ENCODE results near the gene RASL10A.
"Not testable (repeated sequence)": the region's sequence is repeated elsewhere in the genome, so short reads cannot be mapped to it uniquely, and the experiment has no call there.

The RASL10A gene

GRCh38 chr22:29315286-29316140 lies at the start of gene RASL10A:
Gene RASL10A (minus strand): TSS chr22:29315697. CDS start chr22:29315246, 451 bp downstream.
- Mint-ChIP-seq H3K9me3 (no peaks in the 10 kb centered on the region), H3K27me3 (peaks cover 54% of the 10 kb centered on the region), H3K36me3 (ENCODE audit: low read depth) (peaks cover 75% of the 10 kb centered on the region), H3K27ac (peak within 1 kb of the TSS; percentile 82), H3K4me3 (peak within 1 kb of the TSS; percentile 64), H3K4me1 (ENCODE audit: low read depth) (peaks cover 58% of the 10 kb centered on the region)
- intact Hi-C loops (cut with micrococcal nuclease): no loop called here

GRCh38 chr22:29359469-29359868 lies 44.0 kb upstream of the RASL10A start:
- Mint-ChIP-seq H3K9me3 (no peaks in the 10 kb centered on the region), H3K27ac (peak overlapping the region; percentile 49), H3K4me1 (ENCODE audit: low read depth) (peaks cover 49% of the 10 kb centered on the region), H3K36me3 (ENCODE audit: low read depth) (peaks cover 94% of the 10 kb centered on the region), H3K27me3 (no peaks in the 10 kb centered on the region), H3K4me3 (no peak overlapping the region)
- intact Hi-C loops (cut with micrococcal nuclease): no loop called here

- H3K27ac Mint-ChIP-seq; H3K27me3 Mint-ChIP-seq; intact Hi-C loops (cut with micrococcal nuclease); H3K9me3 Mint-ChIP-seq; H3K4me3 Mint-ChIP-seq: not testable (repeated sequence)
- Mint-ChIP-seq H3K36me3 (ENCODE audit: low read depth) (peaks cover 100% of the 10 kb centered on the region), H3K4me1 (ENCODE audit: low read depth) (peaks cover 38% of the 10 kb centered on the region)
Observed at GRCh38 chr22:29357193-29357890, 41.8 kb upstream of the RASL10A start.

GRCh38 chr22:29353860-29354259 lies 38.4 kb upstream of the RASL10A start:
- H3K4me1 Mint-ChIP-seq (ENCODE audit: low read depth): peaks cover 13% of the 10 kb centered on the region
- no peak overlapping the region for H3K27ac Mint-ChIP-seq
- H3K36me3 Mint-ChIP-seq (ENCODE audit: low read depth): peaks cover 100% of the 10 kb centered on the region
- intact Hi-C loops (cut with micrococcal nuclease): no loop called here
- H3K9me3 Mint-ChIP-seq: no peaks in the 10 kb centered on the region
- no peaks in the 10 kb centered on the region for H3K27me3 Mint-ChIP-seq
- H3K4me3 Mint-ChIP-seq: no peak overlapping the region

GRCh38 chr22:29353286-29353685 lies 37.8 kb upstream of the RASL10A start:
- peaks cover 100% of the 10 kb centered on the region for H3K36me3 Mint-ChIP-seq (ENCODE audit: low read depth)
- intact Hi-C loops (cut with micrococcal nuclease): no loop called here
- H3K4me3 Mint-ChIP-seq: no peak overlapping the region
- no peaks in the 10 kb centered on the region for H3K27me3 Mint-ChIP-seq
- no peak overlapping the region for H3K27ac Mint-ChIP-seq
- peaks cover 10% of the 10 kb centered on the region for H3K4me1 Mint-ChIP-seq (ENCODE audit: low read depth)
- H3K9me3 Mint-ChIP-seq: no peaks in the 10 kb centered on the region

- peaks cover 6% of the 10 kb centered on the region for H3K4me1 Mint-ChIP-seq (ENCODE audit: low read depth)
- intact Hi-C loops (cut with micrococcal nuclease): no loop called here
- no peaks in the 10 kb centered on the region for H3K27me3 Mint-ChIP-seq
- peaks cover 100% of the 10 kb centered on the region for H3K36me3 Mint-ChIP-seq (ENCODE audit: low read depth)
- no peak overlapping the region for H3K4me3 Mint-ChIP-seq
- no peaks in the 10 kb centered on the region for H3K9me3 Mint-ChIP-seq
- no peak overlapping the region for H3K27ac Mint-ChIP-seq
Observed at GRCh38 chr22:29352778-29353177, 37.3 kb upstream of the RASL10A start.

- Mint-ChIP-seq H3K27ac (no peak overlapping the region), H3K36me3 (ENCODE audit: low read depth) (peaks cover 100% of the 10 kb centered on the region), H3K4me3 (no peak overlapping the region), H3K27me3 (no peaks in the 10 kb centered on the region), H3K9me3 (no peaks in the 10 kb centered on the region), H3K4me1 (ENCODE audit: low read depth) (peaks cover 15% of the 10 kb centered on the region)
- intact Hi-C loops (cut with micrococcal nuclease): no loop called here
Observed at GRCh38 chr22:29351891-29352290, 36.4 kb upstream of the RASL10A start.

GRCh38 chr22:29351042-29351441 lies 35.5 kb upstream of the RASL10A start:
- Mint-ChIP-seq H3K4me1 (ENCODE audit: low read depth) (peaks cover 17% of the 10 kb centered on the region), H3K4me3 (no peak overlapping the region), H3K9me3 (no peaks in the 10 kb centered on the region), H3K36me3 (ENCODE audit: low read depth) (peaks cover 100% of the 10 kb centered on the region), H3K27me3 (no peaks in the 10 kb centered on the region), H3K27ac (no peak overlapping the region)
- intact Hi-C loops (cut with micrococcal nuclease): no loop called here

- H3K4me3 Mint-ChIP-seq: no peak overlapping the region
- H3K27me3 Mint-ChIP-seq: no peaks in the 10 kb centered on the region
- intact Hi-C loops (cut with micrococcal nuclease): no loop called here
- H3K36me3 Mint-ChIP-seq (ENCODE audit: low read depth): peaks cover 100% of the 10 kb centered on the region
- H3K27ac Mint-ChIP-seq: no peak overlapping the region
- peaks cover 17% of the 10 kb centered on the region for H3K4me1 Mint-ChIP-seq (ENCODE audit: low read depth)
- H3K9me3 Mint-ChIP-seq: no peaks in the 10 kb centered on the region
Observed at GRCh38 chr22:29348956-29349355, 33.5 kb upstream of the RASL10A start.

GRCh38 chr22:29348041-29348440 lies 32.5 kb upstream of the RASL10A start:
- Mint-ChIP-seq H3K27me3 (no peaks in the 10 kb centered on the region), H3K9me3 (no peaks in the 10 kb centered on the region), H3K27ac (no peak overlapping the region), H3K36me3 (ENCODE audit: low read depth) (peaks cover 100% of the 10 kb centered on the region), H3K4me3 (no peak overlapping the region), H3K4me1 (ENCODE audit: low read depth) (peaks cover 19% of the 10 kb centered on the region)
- intact Hi-C loops (cut with micrococcal nuclease): no loop called here

- Mint-ChIP-seq H3K27ac (no peak overlapping the region), H3K27me3 (no peaks in the 10 kb centered on the region), H3K36me3 (ENCODE audit: low read depth) (peaks cover 100% of the 10 kb centered on the region), H3K9me3 (no peaks in the 10 kb centered on the region), H3K4me3 (no peak overlapping the region), H3K4me1 (ENCODE audit: low read depth) (peaks cover 20% of the 10 kb centered on the region)
- intact Hi-C loops (cut with micrococcal nuclease): no loop called here
Observed at GRCh38 chr22:29346659-29347058, 31.2 kb upstream of the RASL10A start.

- Mint-ChIP-seq H3K27ac (no peak overlapping the region), H3K9me3 (no peaks in the 10 kb centered on the region), H3K27me3 (no peaks in the 10 kb centered on the region), H3K36me3 (ENCODE audit: low read depth) (peaks cover 100% of the 10 kb centered on the region), H3K4me1 (ENCODE audit: low read depth) (peaks cover 20% of the 10 kb centered on the region), H3K4me3 (no peak overlapping the region)
- intact Hi-C loops (cut with micrococcal nuclease): no loop called here
Observed at GRCh38 chr22:29345932-29346331, 30.4 kb upstream of the RASL10A start.

GRCh38 chr22:29344889-29345288 lies 29.4 kb upstream of the RASL10A start:
- H3K27ac Mint-ChIP-seq; H3K27me3 Mint-ChIP-seq; H3K4me3 Mint-ChIP-seq; intact Hi-C loops (cut with micrococcal nuclease); H3K9me3 Mint-ChIP-seq: not testable (repeated sequence)
- Mint-ChIP-seq H3K36me3 (ENCODE audit: low read depth) (peaks cover 100% of the 10 kb centered on the region), H3K4me1 (ENCODE audit: low read depth) (peaks cover 20% of the 10 kb centered on the region)

GRCh38 chr22:29344137-29344536 lies 28.6 kb upstream of the RASL10A start:
- H3K36me3 Mint-ChIP-seq (ENCODE audit: low read depth): peaks cover 100% of the 10 kb centered on the region
- intact Hi-C loops (cut with micrococcal nuclease): no loop called here
- peaks cover 25% of the 10 kb centered on the region for H3K4me1 Mint-ChIP-seq (ENCODE audit: low read depth)
- no peaks in the 10 kb centered on the region for H3K9me3 Mint-ChIP-seq
- no peak overlapping the region for H3K4me3 Mint-ChIP-seq
- H3K27ac Mint-ChIP-seq: no peak overlapping the region
- H3K27me3 Mint-ChIP-seq: no peaks in the 10 kb centered on the region

Measured in dendritic cell treated with granulocyte-macrophage colony-stimulating factor and Interleukin-4, amounts not matched to agents 40 ng/mL and 50 ng/mL, for 4 days (primary cell).